Measurements from ENCODE around the gene CCNL1. TPM values are rescaled to one million over a fixed set of nuclear protein-coding genes. Genes with fewer than 3 reads are reported as not detected.

CCNL1 gene
- total and polyA plus RNA-seq, 2 of the 8 experiments (the other 6 are each of a cell fraction or from before 2014, with no cell fraction given): 64.5 to 68.6 TPM

DNA sequence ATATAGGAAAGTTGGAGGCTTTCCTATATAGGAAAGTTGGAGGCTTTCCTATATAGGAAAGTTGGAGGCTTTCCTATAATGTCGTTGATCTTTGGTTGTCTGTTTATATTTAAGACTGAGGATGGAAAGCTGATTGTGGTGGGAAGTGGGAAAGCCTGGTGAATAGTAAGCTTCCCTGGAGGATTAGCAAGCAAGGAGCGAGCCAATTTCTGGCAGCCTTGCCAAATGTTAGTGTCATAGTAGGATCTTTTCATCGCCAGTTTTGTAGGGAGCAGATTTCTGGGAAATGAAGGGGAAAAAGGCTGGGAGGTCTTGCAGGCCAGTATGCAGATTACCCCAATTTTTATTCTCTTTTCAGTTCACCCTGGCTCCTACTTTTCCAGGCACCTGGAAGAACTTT lies 39.9 kb upstream of the CCNL1 start:
- H3K9me3 ChIP-seq (ENCODE audit: insufficient read depth in 2 of 2, low read depth in 1 of 2, low read length in 1 of 2): peaks cover 0 to 3% of the 10 kb centered on the region in 2 experiments; a peak in 1 of 4 replicates
- DNase-seq (ENCODE audit: low read depth in 1 of 2, low spot score in 2 of 2): no peak
- no peaks in the 10 kb centered on the region for H3K79me2 ChIP-seq (ENCODE audit: control insufficient read depth in 1 of 2, insufficient read depth in 2 of 2, low read length in 2 of 2)
- POLR2A ChIA-PET (ENCODE audit: partially characterized antibody): no interaction called here
- H3K4ac ChIP-seq (replicated peaks; ENCODE audit: insufficient read length, low read depth, low read length): no peak overlapping the region
- no peak overlapping the region for H3K27ac ChIP-seq (ENCODE audit: low read depth, low read length)
- H3K56ac ChIP-seq (replicated peaks; ENCODE audit: insufficient read length, low read depth, low read length): no peak overlapping the region
- WGBS, 2 experiments (ENCODE audit: extremely low coverage in 1 of 2, insufficient coverage in 1 of 2, insufficient read length in 1 of 2, insufficient replicate concordance in 2 of 2, low coverage in 1 of 2, low lambda C conversion rate in 2 of 2, missing lambda C conversion rate in 1 of 2): 83% methylated on average over 3 of the region's 3 CpGs; no CpG with 5 or more reads in 1 of the 2 experiments
- H3K4me2 ChIP-seq (ENCODE audit: insufficient read depth in 1 of 2, low read depth in 2 of 2, low read length in 2 of 2): no peak overlapping the region
- H3K23ac ChIP-seq (ENCODE audit: insufficient read length): no peak overlapping the region
- H2BK20ac ChIP-seq (ENCODE audit: low read length): no peak overlapping the region
- no peak overlapping the region for H3K4me3 ChIP-seq (ENCODE audit: extremely low read depth in 1 of 4, insufficient read depth in 2 of 4, low read depth in 3 of 4, low read length in 4 of 4)
- H3K79me1 ChIP-seq (ENCODE audit: low read depth, low read length): no peaks in the 10 kb centered on the region
- no peak overlapping the region for H2AK5ac ChIP-seq (ENCODE audit: low read depth, low read length)
- H4K20me1 ChIP-seq (replicated peaks in 1 of 2; ENCODE audit: control insufficient read depth in 1 of 2, insufficient read depth in 2 of 2, low read length in 2 of 2): no peaks in the 10 kb centered on the region
- H2BK15ac ChIP-seq (ENCODE audit: low read length): no peak overlapping the region
- H3K9ac ChIP-seq (replicated peaks in 1 of 4; ENCODE audit: extremely low read depth in 1 of 4, low read depth in 3 of 4, low read length in 3 of 4): no peak overlapping the region
- no peak overlapping the region for H4K91ac ChIP-seq (replicated peaks; ENCODE audit: insufficient read length, low read length)
- no peak for FAIRE-seq
- no peak overlapping the region for H3K14ac ChIP-seq (ENCODE audit: insufficient read length)
- H2BK12ac ChIP-seq (ENCODE audit: low read depth, low read length): no peak overlapping the region
- CTCF ChIA-PET (ENCODE audit: partially characterized antibody): interaction anchor here (2.4 to 3.0 kb wide), 4 partner anchors 13 to 293 kb away, joined by 7 to 10 read pairs (median 8); no protein-coding TSS in a partner anchor
- no peak overlapping the region for H2AFZ ChIP-seq (ENCODE audit: low read length)
- no peaks in the 10 kb centered on the region for H3K23me2 ChIP-seq (ENCODE audit: low read depth, low read length)
- no peak overlapping the region for H2BK5ac ChIP-seq (ENCODE audit: low read depth, low read length)
- H4K5ac ChIP-seq (ENCODE audit: insufficient read length, low read depth, low read length): no peak overlapping the region
- no peak overlapping the region for H2BK120ac ChIP-seq (replicated peaks; ENCODE audit: low read depth, low read length)
- no peak overlapping the region for H4K8ac ChIP-seq (ENCODE audit: extremely low read depth, insufficient read depth, low read length)
- H3K36me3 ChIP-seq (ENCODE audit: control insufficient read depth in 2 of 4, insufficient read depth in 4 of 4, low read length in 3 of 4): no peaks in the 10 kb centered on the region
- H3K4me1 ChIP-seq (replicated peaks in 1 of 4; ENCODE audit: control insufficient read depth in 3 of 4, insufficient read depth in 4 of 4, low read length in 3 of 4): no peaks in the 10 kb centered on the region
- no peaks in the 10 kb centered on the region for H3K27me3 ChIP-seq (replicated peaks in 1 of 4; ENCODE audit: control insufficient read depth in 3 of 4, extremely low read depth in 1 of 4, insufficient read depth in 3 of 4, low read length in 3 of 4)
- no peak overlapping the region for H3K18ac ChIP-seq (ENCODE audit: extremely low read depth, low read length)
- TF ChIP-seq SUZ12 (IDR thresholded peaks at IDR 0.05; ENCODE audit: low read length): no peak
